ENCODE results near the gene SOST. TPM values are rescaled to one million over a fixed set of nuclear protein-coding genes. Genes with fewer than 3 reads are reported as not detected.

SOST gene
- total RNA-seq, 1 experiment from 2014 or later, result not detected

DNA sequence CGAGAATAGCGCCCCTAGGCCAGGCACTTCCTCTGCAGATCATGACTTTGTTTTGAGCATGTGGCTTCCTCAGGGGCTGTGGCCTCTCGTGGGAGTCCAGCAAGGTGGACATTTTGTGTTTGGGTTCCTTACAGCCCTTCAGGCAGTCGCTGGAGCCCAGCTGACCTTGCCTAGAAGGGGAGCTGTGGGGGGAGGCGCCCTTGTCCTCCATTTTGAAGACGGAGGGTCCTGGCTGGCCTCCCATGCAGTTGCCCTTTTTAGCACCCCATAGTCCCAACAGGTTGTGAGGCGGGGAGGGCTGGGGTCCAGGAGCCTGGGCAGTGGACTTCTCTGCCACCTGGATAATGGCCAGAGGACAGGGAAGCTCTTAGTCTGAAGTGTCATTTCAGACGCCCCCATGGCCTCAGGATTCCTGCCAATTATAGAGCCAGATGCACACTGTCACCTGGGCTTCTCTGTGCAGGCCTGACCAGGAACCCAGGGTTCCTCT is 1.4 kb downstream of the SOST start:
- Mint-ChIP-seq H3K27me3 (ENCODE audit: low read depth) (peaks cover 7% of the 10 kb centered on the region), H3K9me3 (no peaks in the 10 kb centered on the region), H3K36me3 (ENCODE audit: insufficient read depth in 1 of 3, low read depth in 3 of 3) (no peaks in the 10 kb centered on the region), H3K27ac (no peak overlapping the region), H3K4me1 (peaks cover 28 to 32% of the 10 kb centered on the region in 2 experiments), H3K4me3 (no peak overlapping the region)
- H2BK5ac ChIP-seq (ENCODE audit: insufficient read length, low read length), result no peak overlapping the region
- no peaks in the 10 kb centered on the region for H4K20me1 ChIP-seq (ENCODE audit: control insufficient read depth, insufficient read depth, insufficient read length)
- no CpG with 5 or more reads among the region's 8 CpGs for WGBS (ENCODE audit: extremely low coverage, insufficient read length, low lambda C conversion rate)
- peaks cover 6% of the 10 kb centered on the region for H3K23me2 ChIP-seq (ENCODE audit: insufficient read length, low read depth, low read length, poor library complexity, severe bottlenecking)
- H4K8ac ChIP-seq (replicated peaks; ENCODE audit: insufficient read length, low read depth, low read length), result no peak overlapping the region
- no peak overlapping the region for H3K56ac ChIP-seq (ENCODE audit: insufficient read length, low read depth, low read length)
- H2BK15ac ChIP-seq (ENCODE audit: low read depth, low read length), result no peak overlapping the region
- no peak overlapping the region for H2BK20ac ChIP-seq (ENCODE audit: low read depth, low read length, poor library complexity, severe bottlenecking)
- no peak overlapping the region for H3K18ac ChIP-seq (ENCODE audit: insufficient read length, low read depth, low read length)
- H3K9ac ChIP-seq (ENCODE audit: extremely low read depth, insufficient read length, low read length), result no peak overlapping the region
- H3K79me2 ChIP-seq (ENCODE audit: insufficient read depth, low read length), result no peaks in the 10 kb centered on the region
- no peak overlapping the region for H3K4ac ChIP-seq (ENCODE audit: low read depth, low read length)
- no peak overlapping the region for H2BK120ac ChIP-seq (ENCODE audit: low read depth, low read length, poor library complexity, severe bottlenecking)
- no peak overlapping the region for H4K91ac ChIP-seq (ENCODE audit: insufficient read length, low read depth, low read length)
- H3K4me1 ChIP-seq (ENCODE audit: insufficient read depth, low read length), result no peaks in the 10 kb centered on the region
- no peak overlapping the region for H3T11ph ChIP-seq (ENCODE audit: low read length)
- no peak overlapping the region for H3K14ac ChIP-seq (ENCODE audit: insufficient read depth, low read length)
- TF ChIP-seq, protein P1, sequence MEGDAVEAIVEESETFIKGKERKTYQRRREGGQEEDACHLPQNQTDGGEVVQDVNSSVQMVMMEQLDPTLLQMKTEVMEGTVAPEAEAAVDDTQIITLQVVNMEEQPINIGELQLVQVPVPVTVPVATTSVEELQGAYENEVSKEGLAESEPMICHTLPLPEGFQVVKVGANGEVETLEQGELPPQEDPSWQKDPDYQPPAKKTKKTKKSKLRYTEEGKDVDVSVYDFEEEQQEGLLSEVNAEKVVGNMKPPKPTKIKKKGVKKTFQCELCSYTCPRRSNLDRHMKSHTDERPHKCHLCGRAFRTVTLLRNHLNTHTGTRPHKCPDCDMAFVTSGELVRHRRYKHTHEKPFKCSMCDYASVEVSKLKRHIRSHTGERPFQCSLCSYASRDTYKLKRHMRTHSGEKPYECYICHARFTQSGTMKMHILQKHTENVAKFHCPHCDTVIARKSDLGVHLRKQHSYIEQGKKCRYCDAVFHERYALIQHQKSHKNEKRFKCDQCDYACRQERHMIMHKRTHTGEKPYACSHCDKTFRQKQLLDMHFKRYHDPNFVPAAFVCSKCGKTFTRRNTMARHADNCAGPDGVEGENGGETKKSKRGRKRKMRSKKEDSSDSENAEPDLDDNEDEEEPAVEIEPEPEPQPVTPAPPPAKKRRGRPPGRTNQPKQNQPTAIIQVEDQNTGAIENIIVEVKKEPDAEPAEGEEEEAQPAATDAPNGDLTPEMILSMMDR (conservative IDR thresholded peaks at IDR 0.05), result no peak
- H3K27me3 ChIP-seq (ENCODE audit: insufficient read depth, low read length), result peaks cover 4% of the 10 kb centered on the region; the same call in 1 of the 2 replicates
- no peak overlapping the region for H2AK5ac ChIP-seq (ENCODE audit: insufficient read length, low read length)
- no peaks in the 10 kb centered on the region for H3K9me3 ChIP-seq (ENCODE audit: control insufficient read depth, low read depth, low read length)
- no peak overlapping the region for H2AFZ ChIP-seq (ENCODE audit: low read length)
- no peak overlapping the region for H4K5ac ChIP-seq (ENCODE audit: insufficient read length, low read depth, low read length)
- no peaks in the 10 kb centered on the region for H3K79me1 ChIP-seq (ENCODE audit: insufficient read depth, low read depth, low read length, poor library complexity, severe bottlenecking)
- no peak overlapping the region for H3K27ac ChIP-seq (ENCODE audit: insufficient read length, low read depth, low read length)
- H3K23ac ChIP-seq (ENCODE audit: insufficient read length, low read depth, low read length), result no peak overlapping the region
- DNase-seq, result no peak
- H3K4me2 ChIP-seq (ENCODE audit: insufficient read depth, insufficient read length, low read length), result no peak overlapping the region
- no peak overlapping the region for H2BK12ac ChIP-seq (ENCODE audit: insufficient read length, low read depth, low read length)

Data from H9 (cell line).